ENCODE measurements around the gene KAT14.
"Not testable (repeated sequence)": the region's sequence is repeated elsewhere in the genome, so short reads cannot be mapped to it uniquely, and the experiment has no call there.

Gene KAT14

GRCh38 chr20:18224968-18225568 is 87.4 kb downstream of the KAT14 start:
- peak; percentile 59 for DNase-seq (ENCODE audit: low spot score)

DNA sequence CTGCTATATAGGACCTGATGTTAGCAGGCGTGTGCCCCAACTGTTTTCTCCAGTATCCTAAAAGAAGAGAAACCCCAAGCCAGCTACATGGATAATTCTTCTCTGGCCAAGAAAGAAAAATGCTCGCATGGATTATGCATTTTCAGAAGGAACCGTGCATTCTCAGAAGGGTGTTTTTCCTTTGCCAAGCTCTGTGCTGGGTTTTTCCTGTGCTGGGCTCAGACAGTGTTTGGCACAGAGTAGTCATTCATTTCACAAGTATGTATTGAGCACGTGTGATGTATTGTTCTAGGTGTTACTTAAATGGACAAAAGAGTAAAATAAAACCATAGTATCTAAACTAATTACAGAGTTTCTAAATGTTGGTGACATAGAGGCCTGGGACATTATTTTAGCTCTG is 88.0 kb downstream of the KAT14 start:
- no peak for DNase-seq (ENCODE audit: low spot score)

- DNase-seq (ENCODE audit: low spot score): not testable (repeated sequence)
Observed at GRCh38 chr20:18226741-18227140, 89.1 kb downstream of the KAT14 start.

DNA sequence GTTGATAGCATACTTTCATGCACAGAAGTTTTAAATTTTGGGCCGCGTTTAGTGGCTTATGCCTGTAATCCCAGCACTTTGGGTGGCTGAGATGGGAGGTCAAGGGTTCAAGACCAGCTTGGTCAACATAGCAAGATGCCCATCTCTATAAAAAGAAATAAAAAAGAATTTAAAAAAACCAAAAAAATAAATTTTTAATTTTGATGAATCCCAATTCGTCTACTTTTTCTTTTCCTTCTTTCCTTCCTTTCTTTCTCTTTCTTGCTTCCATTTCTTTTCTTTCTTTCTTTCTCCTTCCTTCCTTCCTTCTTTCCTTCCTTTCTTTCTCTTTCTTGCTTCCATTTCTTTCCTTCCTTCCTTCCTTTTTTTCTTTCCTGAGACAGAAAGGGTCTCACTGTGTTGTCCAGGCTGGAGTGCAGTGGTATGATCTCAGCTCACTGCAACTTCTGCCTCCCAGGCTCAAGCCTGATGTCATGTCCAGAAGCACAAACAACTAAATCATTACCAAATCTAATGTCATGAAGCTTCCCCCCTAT is 95.8 kb downstream of the KAT14 start:
- DNase-seq (ENCODE audit: low spot score): no peak

Measured in COLO829 (cell line).